ENCODE data around the gene HS6ST1.

DNA sequence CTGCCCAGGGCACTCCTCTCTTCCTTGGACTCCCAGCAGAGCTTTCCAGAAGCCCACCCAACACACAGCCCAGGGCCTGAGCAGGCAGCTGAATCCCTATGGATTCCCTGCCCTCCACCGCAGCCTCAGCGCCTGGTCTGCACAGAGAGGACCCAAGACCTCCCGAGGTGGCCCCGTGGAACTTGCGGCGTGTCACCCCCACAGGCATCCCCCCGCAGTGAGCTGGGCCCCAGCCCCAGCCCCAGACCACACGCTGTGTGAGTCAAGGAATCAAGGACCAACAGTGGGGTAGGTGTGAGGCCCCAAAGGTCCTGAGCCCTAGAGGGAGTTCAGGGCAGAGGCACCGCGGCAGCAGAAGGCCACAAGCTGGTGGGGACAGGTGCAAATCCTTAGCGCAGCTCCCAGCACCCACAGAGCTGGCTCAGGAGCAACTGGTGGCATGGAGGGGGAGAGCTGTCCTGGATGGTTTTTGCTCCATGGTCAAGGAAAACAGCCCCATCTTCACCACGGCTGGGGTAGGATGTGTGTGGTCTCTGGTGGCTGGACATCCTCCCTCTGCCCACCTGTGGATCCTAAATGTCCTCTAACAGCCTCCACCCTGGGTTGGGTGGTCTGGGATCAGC is 8.5 kb downstream of the HS6ST1 start:
- TF ChIP-seq CTCF (IDR thresholded peaks at IDR 0.05) (no peak), POLR2AphosphoS5 (IDR thresholded peaks at IDR 0.05) (no peak), POLR2A (IDR thresholded peaks at IDR 0.05) (no peak)
